ENCODE data around the gene CDK5RAP1. TPM values are rescaled to one million over a fixed set of nuclear protein-coding genes. Genes with fewer than 3 reads are reported as not detected.
A peak's percentile ranks its signal among the peaks of the same experiment; 100 is the strongest.
"Not testable (repeated sequence)": the region's sequence is repeated elsewhere in the genome, so short reads cannot be mapped to it uniquely, and the experiment has no call there.

Gene CDK5RAP1, protein sequence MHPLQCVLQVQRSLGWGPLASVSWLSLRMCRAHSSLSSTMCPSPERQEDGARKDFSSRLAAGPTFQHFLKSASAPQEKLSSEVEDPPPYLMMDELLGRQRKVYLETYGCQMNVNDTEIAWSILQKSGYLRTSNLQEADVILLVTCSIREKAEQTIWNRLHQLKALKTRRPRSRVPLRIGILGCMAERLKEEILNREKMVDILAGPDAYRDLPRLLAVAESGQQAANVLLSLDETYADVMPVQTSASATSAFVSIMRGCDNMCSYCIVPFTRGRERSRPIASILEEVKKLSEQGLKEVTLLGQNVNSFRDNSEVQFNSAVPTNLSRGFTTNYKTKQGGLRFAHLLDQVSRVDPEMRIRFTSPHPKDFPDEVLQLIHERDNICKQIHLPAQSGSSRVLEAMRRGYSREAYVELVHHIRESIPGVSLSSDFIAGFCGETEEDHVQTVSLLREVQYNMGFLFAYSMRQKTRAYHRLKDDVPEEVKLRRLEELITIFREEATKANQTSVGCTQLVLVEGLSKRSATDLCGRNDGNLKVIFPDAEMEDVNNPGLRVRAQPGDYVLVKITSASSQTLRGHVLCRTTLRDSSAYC
- polyA plus RNA-seq (2013, experiment 1 of 2; ENCODE audit: insufficient read length), result 21.2 TPM
- 20.8 TPM for polyA plus RNA-seq (2013, experiment 2 of 2; ENCODE audit: insufficient read length)

- DNase-seq, result peak; percentile 90
Measured at GRCh38 chr20:33401184-33401920, at the start of gene CDK5RAP1. TSS of gene CDK5RAP1 (minus strand) at chr20:33401519. CDS start at chr20:33397064, 4,455 bp downstream.

GRCh38 chr20:33450867-33451266, 49.5 kb upstream of the CDK5RAP1 start:
- no peak for DNase-seq

DNA sequence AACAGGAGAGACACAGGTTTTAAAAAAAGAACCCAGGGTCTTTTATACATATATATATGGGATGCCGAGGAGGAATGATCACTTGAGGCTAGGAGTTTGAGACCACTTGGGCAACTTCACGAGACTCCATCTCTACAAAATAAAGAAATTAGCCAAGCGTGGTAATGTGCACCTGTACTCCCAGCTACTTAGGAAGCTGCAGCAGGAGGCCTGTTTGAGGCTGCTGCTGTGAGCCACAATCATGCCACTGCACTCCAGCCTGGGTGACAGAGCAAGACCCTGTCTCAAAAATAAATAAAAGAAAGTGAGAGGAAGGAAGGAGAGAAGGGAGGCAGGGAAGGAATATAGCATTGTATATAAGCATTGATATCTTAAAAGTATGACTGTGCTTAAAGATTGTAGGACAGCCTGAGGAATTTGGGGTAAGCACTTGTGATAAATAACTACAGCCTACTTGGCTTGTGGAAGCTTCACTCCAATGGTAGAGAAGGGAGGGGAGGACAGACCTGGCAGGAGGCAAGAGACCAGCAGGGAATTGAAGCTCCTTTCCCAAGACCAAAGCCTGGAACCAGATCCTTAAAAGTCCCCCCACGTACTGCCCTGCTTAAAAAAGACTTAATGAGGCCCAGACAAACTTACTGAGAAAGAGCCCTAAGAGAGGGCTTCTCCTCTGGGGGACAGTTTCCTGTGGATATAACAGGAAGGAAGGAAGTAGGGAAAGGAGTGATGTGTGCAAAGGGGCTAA, 44.7 kb upstream of the CDK5RAP1 start:
- DNase-seq, result no peak

- DNase-seq, result no peak
Measured at GRCh38 chr20:33444797-33445560, 43.7 kb upstream of the CDK5RAP1 start.

DNA sequence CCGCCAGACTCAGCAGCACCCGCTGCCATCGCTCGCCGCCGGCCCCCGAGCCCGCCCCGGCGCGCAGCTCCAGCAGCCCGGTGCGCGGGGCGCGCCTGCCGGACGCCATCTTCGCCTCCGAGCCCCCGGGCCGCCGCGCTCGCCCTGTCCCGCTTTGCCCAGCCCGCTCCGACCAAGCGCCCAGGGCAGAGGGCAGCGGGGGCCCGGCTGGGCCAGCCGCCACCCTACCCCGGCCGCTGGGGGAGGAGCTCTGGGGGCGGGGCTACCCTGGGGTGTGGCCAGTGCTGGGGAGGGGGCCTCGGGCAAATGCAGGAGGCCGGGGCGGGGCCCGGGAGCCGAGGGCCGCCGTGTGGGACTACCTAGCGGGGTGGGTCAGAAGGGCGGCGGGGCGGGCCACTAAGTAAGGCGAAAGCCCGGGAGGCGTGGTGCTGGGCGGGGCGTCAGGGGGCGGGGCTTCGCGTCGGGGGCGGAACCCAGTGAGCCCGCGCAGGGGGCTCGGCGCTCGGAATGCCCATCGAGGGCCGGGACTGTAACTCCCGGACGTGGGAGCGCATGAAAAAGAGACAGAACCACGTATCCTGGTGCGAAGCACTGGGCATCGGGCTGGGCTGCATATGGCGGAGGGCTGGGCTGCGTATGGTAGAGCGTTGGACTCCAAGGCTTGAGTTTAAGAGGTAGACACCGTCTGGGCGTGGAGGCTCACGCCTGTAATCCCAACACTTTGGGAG, 42.4 kb upstream of the CDK5RAP1 start, which contains the start of gene SNTA1:
Gene SNTA1 (minus strand): TSS at position 252 of the 728 bp plus-strand sequence. CDS start 143 bp downstream, at position 109.
- peak; percentile 76 for DNase-seq

DNA sequence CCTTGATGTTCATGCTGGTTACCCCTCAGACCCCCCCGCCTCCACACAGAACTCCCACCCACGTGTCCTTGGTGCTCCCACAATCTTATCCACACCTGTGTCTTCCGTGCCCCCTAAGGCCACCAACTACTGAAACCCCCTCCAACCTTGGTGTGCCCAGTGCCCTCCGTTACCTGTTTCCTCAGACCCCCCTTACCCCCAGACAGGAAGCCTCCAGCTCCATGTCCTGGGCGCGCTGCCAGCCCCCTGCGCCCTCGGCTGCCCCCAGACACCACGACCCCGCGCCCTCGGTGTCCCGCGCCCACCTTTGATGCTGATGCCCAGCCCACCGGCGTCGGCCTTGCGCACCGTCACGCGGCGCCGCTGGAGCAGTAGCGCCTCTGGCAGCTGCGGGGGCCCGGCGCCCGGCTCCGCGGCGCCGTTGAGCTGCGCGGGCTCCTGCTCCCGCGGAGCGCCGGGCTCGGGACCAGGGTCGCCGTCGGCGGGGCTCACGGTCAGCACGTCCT, 41.7 kb upstream of the CDK5RAP1 start:
- DNase-seq, result no peak

GRCh38 chr20:33442136-33443005, 41.1 kb upstream of the CDK5RAP1 start:
- DNase-seq, result no peak

DNA sequence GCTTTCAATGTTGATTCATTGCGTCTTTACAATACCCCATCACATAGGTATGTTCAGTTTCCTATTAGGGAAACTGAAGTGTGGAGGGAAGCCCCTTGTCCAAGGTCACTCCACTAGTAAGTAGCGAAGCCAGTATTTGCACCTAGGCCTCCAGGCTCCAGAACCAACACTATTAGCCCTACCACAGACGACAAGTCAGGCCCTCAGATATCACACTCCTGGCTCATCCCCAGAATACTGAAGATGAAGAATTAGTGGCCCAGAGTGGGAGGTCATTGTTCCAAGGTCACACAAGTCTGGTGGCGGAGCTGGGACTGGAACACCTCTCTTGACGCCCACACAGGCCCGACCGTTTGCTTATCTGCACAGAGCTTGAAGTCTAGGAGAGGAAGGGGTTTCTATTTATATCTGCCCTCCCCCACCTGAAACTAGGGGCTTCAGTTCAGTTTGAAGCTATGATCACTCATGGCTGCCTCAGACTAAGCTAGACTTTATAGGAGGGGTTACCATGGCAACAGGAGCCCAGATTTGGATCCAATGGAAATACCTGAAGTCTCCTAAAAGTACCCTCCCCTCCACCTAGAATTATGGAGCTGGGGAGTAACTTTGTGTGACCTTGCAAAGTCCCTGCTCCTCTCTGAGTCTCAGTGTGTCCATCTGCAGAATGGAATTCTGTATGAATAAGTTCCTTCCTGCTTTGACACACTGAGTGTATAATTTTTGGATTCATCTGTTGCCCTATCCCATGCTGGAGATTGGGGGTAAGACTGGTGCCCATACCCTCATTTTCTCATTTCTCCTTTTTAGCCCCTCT, 40.0 kb upstream of the CDK5RAP1 start:
- no peak for DNase-seq

- not testable (repeated sequence) for DNase-seq
Measured at GRCh38 chr20:33440562-33440961, 39.2 kb upstream of the CDK5RAP1 start.

- DNase-seq, result no peak
Measured at GRCh38 chr20:33438481-33438880, 37.2 kb upstream of the CDK5RAP1 start.

- DNase-seq, result peak; percentile 65
Measured at GRCh38 chr20:33437141-33437911, 36.0 kb upstream of the CDK5RAP1 start.

GRCh38 chr20:33434434-33434833, 33.1 kb upstream of the CDK5RAP1 start:
- peak; percentile 57 for DNase-seq

DNA sequence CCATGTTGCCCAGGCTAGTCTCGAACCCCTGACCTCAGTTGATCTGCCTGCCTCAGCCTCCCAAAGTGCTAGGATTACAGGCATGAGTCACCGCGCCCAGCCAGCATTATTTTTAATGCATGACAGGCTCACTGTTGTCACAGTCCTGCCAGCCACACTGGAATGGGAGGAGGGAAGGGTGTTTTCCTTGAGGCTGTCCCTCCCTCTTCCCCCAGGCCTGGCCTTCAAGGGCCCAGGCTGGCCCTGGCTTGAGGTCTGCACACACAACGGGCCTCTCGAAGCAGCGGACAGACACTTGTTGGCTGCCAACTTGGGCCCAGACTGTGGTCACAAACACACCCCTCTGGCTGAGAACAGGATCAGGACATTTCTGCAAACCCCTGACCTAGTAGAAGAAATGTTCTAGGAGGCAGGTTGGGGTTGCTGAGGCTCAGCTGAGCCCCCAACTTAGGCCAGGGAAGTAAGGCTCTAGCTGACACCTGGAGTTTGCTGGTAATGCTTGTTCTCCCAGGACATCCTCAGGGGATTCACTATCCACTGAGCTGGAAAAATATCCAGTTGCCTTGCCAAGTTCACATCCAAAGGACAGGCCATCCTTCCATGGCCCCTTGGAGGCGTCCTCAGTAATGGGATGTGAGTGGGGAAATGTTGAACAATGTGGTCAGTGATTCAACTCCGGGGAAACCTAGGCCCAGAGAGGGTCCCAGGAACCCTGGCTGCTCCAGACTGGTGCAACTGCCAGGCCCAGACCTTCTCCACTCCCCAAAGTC, 32.3 kb upstream of the CDK5RAP1 start:
- DNase-seq, result peak; percentile 4

DNA sequence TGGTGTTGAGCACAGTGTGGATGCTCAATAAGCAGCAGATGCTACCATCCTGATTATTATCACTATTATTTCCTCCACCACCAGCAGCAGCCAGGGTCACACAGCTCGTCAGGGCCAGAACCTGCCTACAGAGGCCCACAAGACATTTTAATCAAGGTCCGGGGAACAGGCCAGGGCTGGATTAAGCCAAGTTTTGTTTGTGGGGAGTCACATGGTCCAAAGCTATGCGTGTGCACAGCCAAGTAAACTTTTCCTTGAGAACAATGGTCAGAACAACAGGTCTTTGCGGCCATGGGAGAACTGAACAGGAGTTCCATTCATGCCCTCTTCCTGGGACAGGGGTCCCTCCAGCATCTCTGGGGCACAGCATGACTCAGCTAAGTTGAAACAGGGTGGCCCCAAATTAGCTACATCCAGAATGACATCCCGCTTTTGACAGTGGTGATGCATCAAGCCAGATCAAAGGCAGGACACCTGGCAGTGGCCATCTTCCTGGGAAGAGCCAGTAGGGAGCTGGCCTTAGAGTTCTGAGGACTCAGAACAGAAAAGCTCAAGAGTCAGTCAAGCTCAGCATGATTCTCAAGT, 30.6 kb upstream of the CDK5RAP1 start:
- no peak for DNase-seq

DNA sequence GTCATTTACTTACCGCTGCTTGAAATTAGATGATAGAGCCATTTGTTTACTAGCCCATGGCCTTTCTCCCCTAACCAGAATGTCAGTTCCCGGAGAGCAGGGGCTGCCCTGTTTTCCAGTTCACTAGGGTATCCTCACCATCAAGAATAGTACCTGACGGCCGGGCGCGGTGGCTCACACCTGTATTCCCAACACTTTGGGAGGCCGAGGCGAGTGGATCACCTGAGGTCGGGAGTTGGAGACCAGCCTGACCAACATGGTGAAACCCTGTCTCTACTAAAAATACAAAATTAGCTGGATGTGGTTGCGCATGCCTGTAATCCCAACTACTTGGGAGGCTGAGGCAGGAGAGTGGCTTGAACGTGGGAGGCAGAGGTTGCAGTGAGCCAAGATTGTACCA, 22.6 kb upstream of the CDK5RAP1 start:
- DNase-seq, result not testable (repeated sequence)

- peak; percentile 66 for DNase-seq
Measured at GRCh38 chr20:33423141-33423834, 22.0 kb upstream of the CDK5RAP1 start.

Measured in fibroblast of skin of abdomen (primary cell).